Vagina (tissue), 2 donors: ENCODE results near the gene SLC1A4. TPM values are rescaled to one million over a fixed set of nuclear protein-coding genes. Genes with fewer than 3 reads are reported as not detected.
A peak's percentile ranks its signal among the peaks of the same experiment; 100 is the strongest.

Source experiments
- DNase-seq, 2 donors: peaks; one replicate each; pipeline ENCODE4 v3.0.0-alpha.2; 2017; ENCODE audit errors: extremely low spot score in 2 of 2
- H3K27ac ChIP-seq: fragments of 200-600 bp; sonication (generic); one replicate; pipeline ENCODE4 v1.5.1; 2019
- H3K27me3 ChIP-seq: fragments of 200-600 bp; sonication (generic); one replicate; pipeline ENCODE4 v1.5.1; 2019
- H3K36me3 ChIP-seq, 2 donors: fragments of 200-600 bp; sonication (generic); one replicate each; pipeline ENCODE4 v1.5.1; 2017 to 2019
- H3K4me1 ChIP-seq: fragments of 200-600 bp; sonication (generic); one replicate; pipeline ENCODE4 v1.5.1; 2019
- H3K4me3 ChIP-seq, 2 donors: fragments of 200-600 bp; sonication (generic); 1 replicate in 1 of 2; 2 replicates in 1 of 2; pipeline ENCODE4 v1.5.1; 2016 to 2019
- H3K9me3 ChIP-seq: fragments of 200-600 bp; sonication (generic); one replicate; pipeline ENCODE4 v1.5.1; 2019
- CTCF ChIP-seq, 3 experiments: fragments of 450-650 bp in 2 of 3; fragments of 200-600 bp in 1 of 3; sonication (generic) in 1 of 3; IDR thresholded peaks; one replicate each; pipeline ENCODE4 v1.5.1; 2017 to 2019; ENCODE audit warnings: antibody characterized with exemption in 3 of 3, mild to moderate bottlenecking in 2 of 3, moderate library complexity in 2 of 3
- POLR2A ChIP-seq, 2 donors: fragments of 450-650 bp; IDR thresholded peaks; one replicate each; pipeline ENCODE4 v1.6.1; 2017; ENCODE audit warnings: antibody characterized with exemption in 2 of 2, mild to moderate bottlenecking in 2 of 2, moderate library complexity in 2 of 2
- POLR2AphosphoS5 ChIP-seq, 2 donors: sonication (generic); formaldehyde crosslinking; IDR thresholded peaks; one replicate each; pipeline ENCODE4 v1.9.0; 2017; ENCODE audit warnings: antibody characterized with exemption in 2 of 2, mild to moderate bottlenecking in 2 of 2, low read depth in 1 of 2; ENCODE audit not compliant: insufficient read depth in 1 of 2
- intact Hi-C: fragments of 100-400 bp; cut with DNase I; formaldehyde crosslinking; loops from one replicate; pipeline ENCODE4 v1.15.1; 2023
- total RNA-seq: library from RNA; depleted of rRNA; stranded (reverse); fragments of >200 nt; gene quantifications from one replicate; pipeline ENCODE4 v1.2.3, GENCODE V29; 2016

SLC1A4 gene
- total RNA-seq, 1 donor from 2014 or later, result 11.5 TPM

GRCh38 chr2:65054749-65055421, 65.7 kb downstream of the SLC1A4 start:
- intact Hi-C loops, result loop anchor here (5.0 to 10.0 kb wide), 2 partner anchors 77 to 380 kb away; partner anchors contain the start of genes RAB1A and SPRED2
- H3K36me3 ChIP-seq, result no peaks in the 10 kb centered on the region
- no peaks in the 10 kb centered on the region for H3K27me3 ChIP-seq
- no peak for DNase-seq
- peaks cover 38% of the 10 kb centered on the region for H3K4me1 ChIP-seq
- H3K27ac ChIP-seq, result peak overlapping the region; percentile 94
- TF ChIP-seq POLR2A (IDR thresholded peaks at IDR 0.05) (no peak), POLR2AphosphoS5 (IDR thresholded peaks at IDR 0.05; ENCODE audit: insufficient read depth in 1 of 2, low read depth in 1 of 2) (no peak), CTCF (IDR thresholded peaks at IDR 0.05) (no peak)
- no peak overlapping the region for H3K4me3 ChIP-seq
- H3K9me3 ChIP-seq, result no peaks in the 10 kb centered on the region

GRCh38 chr2:65055422-65056214, 66.4 kb downstream of the SLC1A4 start:
- intact Hi-C loops, result loop anchor here (5.0 to 10.0 kb wide), 2 partner anchors 77 to 379 kb away; partner anchors contain the start of genes RAB1A and SPRED2
- TF ChIP-seq POLR2A (IDR thresholded peaks at IDR 0.05), result no peak
- TF ChIP-seq POLR2AphosphoS5 (IDR thresholded peaks at IDR 0.05; ENCODE audit: insufficient read depth in 1 of 2, low read depth in 1 of 2), result no peak
- no peak for TF ChIP-seq CTCF (IDR thresholded peaks at IDR 0.05)
- Histone ChIP-seq H3K27ac (peak overlapping the region; percentile 94), H3K27me3 (no peaks in the 10 kb centered on the region), H3K4me3 (peak overlapping the region; percentile 65 to 82), H3K4me1 (peaks cover 45% of the 10 kb centered on the region), H3K9me3 (no peaks in the 10 kb centered on the region), H3K36me3 (no peaks in the 10 kb centered on the region)
- DNase-seq, result no peak

- intact Hi-C loops, result loop anchor here (5.0 to 10.0 kb wide), 2 partner anchors 76 to 378 kb away; partner anchors contain the start of genes RAB1A and SPRED2
- H3K36me3 ChIP-seq, result no peaks in the 10 kb centered on the region
- H3K27ac ChIP-seq, result peak within 1 kb of the TSS; percentile 94
- peak within 1 kb of the TSS; percentile 65 to 82 for H3K4me3 ChIP-seq
- TF ChIP-seq POLR2AphosphoS5 (IDR thresholded peaks at IDR 0.05; ENCODE audit: insufficient read depth in 1 of 2, low read depth in 1 of 2) (peak; percentile 82 to 90), CTCF (IDR thresholded peaks at IDR 0.05) (no peak), POLR2A (IDR thresholded peaks at IDR 0.05) (peak; percentile 91 to 92)
- no peaks in the 10 kb centered on the region for H3K9me3 ChIP-seq
- H3K27me3 ChIP-seq, result no peaks in the 10 kb centered on the region
- H3K4me1 ChIP-seq, result peaks cover 53% of the 10 kb centered on the region
- peak in 1 of 2 donors; percentile 99 for DNase-seq
Observed at GRCh38 chr2:65056215-65057053, 67.2 kb downstream of the SLC1A4 start, which contains the start of gene CEP68. CEP68 (plus strand) TSS chr2:65056416; CDS start chr2:65069445, 13,029 bp downstream.

- no peaks in the 10 kb centered on the region for H3K9me3 ChIP-seq
- intact Hi-C loops, result loop anchor here (5.0 to 10.0 kb wide), 2 partner anchors 75 to 378 kb away; partner anchors contain the start of genes RAB1A and SPRED2
- no peaks in the 10 kb centered on the region for H3K27me3 ChIP-seq
- H3K4me1 ChIP-seq, result peaks cover 59% of the 10 kb centered on the region
- no peaks in the 10 kb centered on the region for H3K36me3 ChIP-seq
- peak overlapping the region; percentile 94 for H3K27ac ChIP-seq
- no peak for TF ChIP-seq POLR2AphosphoS5 (IDR thresholded peaks at IDR 0.05; ENCODE audit: insufficient read depth in 1 of 2, low read depth in 1 of 2)
- TF ChIP-seq POLR2A (IDR thresholded peaks at IDR 0.05), result no peak
- no peak for TF ChIP-seq CTCF (IDR thresholded peaks at IDR 0.05)
- DNase-seq, result no peak
- H3K4me3 ChIP-seq, result peak overlapping the region; percentile 65 to 82
Observed at GRCh38 chr2:65057054-65057375, 67.8 kb downstream of the SLC1A4 start.
